ENCODE data around the gene SPO11.

The SPO11 gene

DNA sequence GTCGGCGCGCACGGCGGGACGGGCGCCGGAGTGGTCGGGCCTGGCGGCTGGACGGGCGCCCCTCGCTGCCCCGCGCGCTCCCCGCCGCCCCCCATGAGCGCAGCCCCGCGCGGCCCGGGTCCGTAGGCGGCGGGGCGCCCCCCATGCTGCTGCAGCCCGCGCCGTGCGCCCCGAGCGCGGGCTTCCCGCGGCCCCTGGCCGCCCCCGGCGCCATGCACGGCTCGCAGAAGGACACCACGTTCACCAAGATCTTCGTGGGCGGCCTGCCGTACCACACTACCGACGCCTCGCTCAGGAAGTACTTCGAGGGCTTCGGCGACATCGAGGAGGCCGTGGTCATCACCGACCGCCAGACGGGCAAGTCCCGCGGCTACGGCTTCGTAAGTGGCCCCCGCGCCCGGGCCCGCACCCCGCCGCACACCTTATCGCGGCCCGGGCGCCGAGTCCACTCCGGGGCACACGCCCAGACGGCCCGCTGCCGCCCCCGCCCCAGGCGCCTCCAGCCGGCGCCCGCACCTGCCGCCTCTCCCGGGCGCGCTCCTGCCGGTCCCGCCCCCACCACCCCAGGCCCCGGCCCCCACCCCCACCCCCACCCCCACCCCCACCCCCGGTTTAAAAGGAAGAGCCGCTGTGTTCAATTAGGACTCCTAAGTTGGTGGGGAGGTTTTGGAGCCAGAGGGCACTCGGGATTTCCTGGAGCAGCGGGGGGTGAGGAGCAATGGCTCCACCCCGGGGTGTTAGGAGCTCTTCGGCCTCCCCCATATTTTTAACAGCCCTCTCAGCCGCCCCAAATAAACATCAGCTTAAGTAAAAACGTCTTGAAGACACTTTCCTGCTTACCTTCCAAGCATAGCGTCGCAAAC, 62.1 kb downstream of the SPO11 start:
- Histone ChIP-seq H3K36me3 (ENCODE audit: control insufficient read depth, insufficient read depth, low read length) (peaks cover 31% of the 10 kb centered on the region), H3K27me3 (replicated peaks; ENCODE audit: control insufficient read depth, insufficient read depth, low read length) (no peaks in the 10 kb centered on the region), H3K4me3 (replicated peaks; ENCODE audit: low read depth, low read length) (peak overlapping the region; percentile 88)
- no peak for DNase-seq (ENCODE audit: extremely low read depth, insufficient read length)
- no peak for TF ChIP-seq CTCF (IDR thresholded peaks at IDR 0.05; ENCODE audit: insufficient read depth, low read length, poor library complexity, severe bottlenecking)

- H3K36me3 ChIP-seq (ENCODE audit: control insufficient read depth, insufficient read depth, low read length) = peaks cover 41% of the 10 kb centered on the region
- H3K27me3 ChIP-seq (replicated peaks; ENCODE audit: control insufficient read depth, insufficient read depth, low read length) = no peaks in the 10 kb centered on the region
- DNase-seq (ENCODE audit: extremely low read depth, insufficient read length) = peak; percentile 77
- peak overlapping the region; percentile 88 for H3K4me3 ChIP-seq (replicated peaks; ENCODE audit: low read depth, low read length)
- no peak for TF ChIP-seq CTCF (IDR thresholded peaks at IDR 0.05; ENCODE audit: insufficient read depth, low read length, poor library complexity, severe bottlenecking)
These were observed 63.1 kb downstream of the SPO11 start for GRCh38 chr20:57392512-57393271.
